ENCODE data around the gene PICK1.

The PICK1 gene

GRCh38 chr22:38051261-38051660 lies 5.9 kb upstream of the PICK1 start:
- no peak for DNase-seq

GRCh38 chr22:38051900-38052862 lies 5.0 kb upstream of the PICK1 start:
- peak; percentile 85 for DNase-seq

- DNase-seq: no peak
Measured at GRCh38 chr22:38062791-38063190, 5.6 kb downstream of the PICK1 start.

GRCh38 chr22:38065539-38065938 lies 8.3 kb downstream of the PICK1 start:
- no peak for DNase-seq

GRCh38 chr22:38066381-38067027 lies 9.3 kb downstream of the PICK1 start:
- DNase-seq: no peak

GRCh38 chr22:38067028-38067415 lies 9.8 kb downstream of the PICK1 start:
- DNase-seq: no peak

- no peak for DNase-seq
Measured at GRCh38 chr22:38067761-38068360, 10.7 kb downstream of the PICK1 start.

- no peak for DNase-seq
Measured at GRCh38 chr22:38068641-38069371, 11.6 kb downstream of the PICK1 start.

- no peak for DNase-seq
Measured at GRCh38 chr22:38069372-38070249, 12.4 kb downstream of the PICK1 start.

GRCh38 chr22:38070250-38070921 lies 13.2 kb downstream of the PICK1 start:
- no peak for DNase-seq

GRCh38 chr22:38071421-38072321 lies 14.5 kb downstream of the PICK1 start:
- no peak for DNase-seq

GRCh38 chr22:38072322-38073149 lies 15.3 kb downstream of the PICK1 start:
- DNase-seq: no peak

GRCh38 chr22:38073150-38074130 lies 16.2 kb downstream of the PICK1 start:
- DNase-seq: no peak

- DNase-seq: no peak
Measured at GRCh38 chr22:38074181-38075104, 17.2 kb downstream of the PICK1 start.

GRCh38 chr22:38075105-38075825 lies 18.1 kb downstream of the PICK1 start:
- DNase-seq: no peak

- DNase-seq: no peak
Measured at GRCh38 chr22:38075961-38076360, 18.8 kb downstream of the PICK1 start.
